Kasumi-1 (cell line): ENCODE data around the gene TUBGCP2.

Experiments
- DNase-seq, 2 experiments: peaks; one replicate each; lab custom pipeline; 2025; lab: John Stamatoyannopoulos, UW

The TUBGCP2 gene

DNA sequence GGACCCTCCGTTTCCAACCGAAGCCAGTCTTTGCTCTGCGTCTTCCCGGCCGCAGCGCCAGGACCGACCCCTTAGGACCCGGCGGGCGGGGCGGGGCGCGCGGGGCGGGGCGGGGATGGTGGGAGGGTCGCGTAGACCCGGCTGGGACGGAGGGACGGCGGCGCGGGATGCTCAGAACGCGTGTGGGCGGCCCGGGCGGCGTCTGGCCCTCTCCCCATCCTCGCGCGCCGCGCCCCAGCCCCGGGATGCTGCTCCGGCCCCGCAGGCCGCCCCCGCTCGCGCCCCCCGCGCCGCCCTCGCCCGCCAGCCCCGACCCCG lies 78.7 kb downstream of the TUBGCP2 start, which contains the start of gene UTF1:
UTF1 (plus strand) TSS at position 174 of the 318 bp plus-strand sequence; CDS start at position 246, 72 bp downstream.
- DNase-seq = no peak

DNA sequence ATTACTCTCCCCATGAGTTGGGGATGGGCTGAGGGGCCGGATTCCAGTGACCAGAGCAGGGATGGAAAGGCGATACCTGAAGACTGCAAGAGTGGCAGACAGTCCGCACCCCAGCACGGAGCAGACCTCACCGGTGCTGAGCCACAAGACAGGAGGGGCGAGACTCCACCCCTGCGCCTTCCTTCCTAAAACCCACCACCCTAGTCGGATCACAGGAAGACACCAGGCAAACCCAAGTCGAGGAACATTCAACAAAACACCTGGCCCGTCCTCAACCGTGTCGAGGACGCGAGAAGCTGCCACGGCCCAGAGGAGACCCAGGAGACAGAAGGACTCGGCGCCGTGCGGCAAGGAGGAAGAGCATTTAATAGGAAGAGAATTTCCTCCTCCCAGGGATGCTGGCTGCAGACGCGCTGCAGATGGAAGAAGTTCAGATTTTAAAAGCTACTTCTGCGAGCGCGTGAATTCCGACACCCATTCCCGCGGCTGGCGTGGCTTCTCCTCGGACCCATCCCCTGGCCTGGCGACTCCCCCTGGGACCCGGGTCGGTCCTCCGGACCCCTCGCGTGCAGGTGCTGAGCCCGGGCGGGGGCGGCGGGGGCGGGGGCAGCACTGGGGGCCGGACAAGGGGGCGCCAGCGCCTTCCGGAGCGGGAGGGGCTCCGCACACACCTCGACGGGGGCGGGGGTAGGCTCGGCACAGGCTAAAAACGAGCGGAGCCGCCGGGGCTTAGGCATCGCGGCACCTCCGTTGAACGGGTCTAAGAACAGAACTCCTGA lies 79.2 kb downstream of the TUBGCP2 start:
- no peak for DNase-seq
